Kidney tubule cell (primary cell): ENCODE data around the gene ZNF567.
"Not testable (repeated sequence)": the region's sequence is repeated elsewhere in the genome, so short reads cannot be mapped to it uniquely, and the experiment has no call there.

Source experiments
- DNase-seq: peaks from one replicate; pipeline ENCODE4 v3.0.0-alpha.2; 2018; ENCODE audit warnings: low spot score

Gene ZNF567

DNA sequence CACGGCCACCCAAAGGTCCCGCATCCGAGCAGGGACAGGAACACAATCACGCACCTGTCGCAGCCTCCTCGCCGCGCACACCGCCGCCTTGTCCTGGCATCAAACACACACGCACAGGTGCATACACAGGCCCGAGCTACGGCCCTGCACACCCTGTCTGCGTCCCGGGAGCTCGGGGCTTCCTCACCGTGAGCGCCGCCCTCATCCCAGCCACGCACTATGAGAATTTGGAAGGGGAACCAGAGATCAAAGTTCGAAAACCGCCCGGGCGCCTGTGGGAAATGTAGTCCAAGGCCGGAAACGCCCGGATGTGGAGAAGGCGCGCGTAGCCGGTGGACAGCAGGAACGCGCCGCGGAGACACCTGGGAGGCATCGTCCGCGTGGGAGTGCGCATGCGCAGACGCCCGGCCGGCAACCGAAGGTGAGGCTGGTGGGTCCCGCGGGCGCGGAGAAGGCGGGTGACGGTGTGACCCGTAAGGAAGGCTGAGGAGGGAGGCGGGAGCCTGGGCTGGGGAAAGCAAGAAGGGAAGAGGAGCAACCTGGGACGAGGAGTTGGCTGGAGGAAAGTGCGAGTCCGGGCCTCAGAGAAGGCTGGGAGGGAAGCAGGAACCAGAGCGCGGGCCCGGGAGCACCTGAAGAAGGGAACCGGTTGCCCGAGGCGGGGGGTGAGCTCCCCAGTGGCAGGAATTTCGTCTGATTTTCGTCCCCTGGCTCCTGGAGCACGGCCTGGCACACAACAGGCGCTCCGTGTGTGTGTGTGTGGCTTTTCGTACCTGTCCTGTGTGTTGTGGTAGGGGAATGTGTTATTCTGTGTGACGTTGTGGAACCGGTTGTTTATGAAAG, at the start of gene ZNF567:
TSS of gene ZNF567 (plus strand) at position 399 of the 843 bp plus-strand sequence. CDS start 7,256 bp downstream, outside the sequence.
- peak; percentile 97 for DNase-seq

- peak; percentile 2 for DNase-seq
Observed at GRCh38 chr19:36638862-36639510, 48.4 kb upstream of the ZNF567 start.

DNA sequence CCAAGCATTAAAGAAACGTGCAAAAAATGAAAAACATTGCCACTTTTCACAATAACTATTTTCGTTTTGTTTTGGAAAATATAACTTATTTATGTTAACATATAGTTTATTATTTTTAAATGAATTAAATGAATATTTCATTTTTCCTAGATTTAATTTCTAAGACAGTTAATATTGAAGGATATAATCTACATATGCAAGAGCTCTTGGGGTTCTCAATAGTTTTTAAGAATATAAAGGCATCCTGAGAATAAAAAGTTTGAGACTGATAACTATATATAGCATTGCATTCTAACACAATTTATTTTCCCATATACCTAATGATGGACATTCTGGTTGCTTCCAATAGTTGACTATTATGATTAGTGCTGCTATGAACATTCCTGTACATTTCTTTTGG, 40.7 kb upstream of the ZNF567 start:
- no peak for DNase-seq

DNA sequence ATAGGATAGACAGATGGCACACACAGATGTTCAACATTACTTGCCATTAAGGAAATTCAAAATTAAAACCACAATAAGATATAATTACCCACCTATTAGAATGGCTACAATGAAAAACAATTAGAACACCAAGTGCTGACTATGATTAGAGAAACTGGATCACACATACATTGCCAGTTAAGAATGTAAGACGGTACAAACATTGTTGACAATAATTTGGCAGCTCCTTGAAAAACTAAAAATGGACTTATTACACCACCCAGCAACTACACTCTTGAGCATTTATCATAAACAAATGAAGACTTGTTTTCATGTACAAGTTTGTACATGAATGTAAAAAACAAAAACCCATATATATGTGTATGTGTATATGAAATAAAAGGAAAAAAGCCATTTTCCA, 34.5 kb upstream of the ZNF567 start:
- DNase-seq = no peak

GRCh38 chr19:36665832-36666231, 21.6 kb upstream of the ZNF567 start:
- no peak for DNase-seq

DNA sequence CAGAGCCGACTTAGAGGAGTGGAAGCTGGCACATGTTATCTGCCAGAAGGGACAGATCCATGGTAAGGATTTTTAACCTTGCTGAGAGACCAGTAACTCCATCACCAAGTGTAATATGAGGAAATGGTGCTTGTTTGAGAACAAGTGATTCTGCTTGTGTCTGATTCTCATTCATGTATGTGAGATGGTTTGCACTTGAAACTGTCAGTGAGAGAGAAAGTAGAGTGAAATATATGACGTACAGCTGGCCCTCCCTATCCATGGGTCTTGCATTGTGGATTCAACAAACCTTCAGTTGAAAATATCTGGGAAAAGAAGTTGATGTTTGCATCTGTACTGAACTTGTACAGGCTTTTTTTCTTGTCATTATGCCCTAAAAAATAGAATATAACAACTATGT, 18.8 kb upstream of the ZNF567 start:
- DNase-seq = no peak

- no peak for DNase-seq
Observed at GRCh38 chr19:36672368-36672767, 15.0 kb upstream of the ZNF567 start.

DNA sequence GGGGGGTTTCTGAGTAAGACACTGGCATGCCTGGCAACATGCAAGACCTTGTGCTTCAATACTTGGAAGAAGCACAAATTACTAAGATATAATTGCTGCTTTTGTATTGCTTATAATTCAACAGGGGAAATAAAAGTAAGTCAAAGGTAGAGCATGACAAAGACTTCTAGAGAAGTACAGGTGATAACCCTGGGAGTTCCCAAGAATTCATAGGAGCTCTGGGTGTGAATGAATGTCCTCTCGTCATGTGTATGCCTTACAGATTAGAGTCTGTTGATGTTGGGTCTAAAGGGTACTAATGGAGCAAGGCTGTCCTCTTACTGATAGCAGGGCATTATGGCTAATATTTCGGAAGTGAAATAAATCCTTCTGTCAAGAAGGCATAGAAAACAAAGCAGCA, 13.2 kb upstream of the ZNF567 start:
- no peak for DNase-seq

DNA sequence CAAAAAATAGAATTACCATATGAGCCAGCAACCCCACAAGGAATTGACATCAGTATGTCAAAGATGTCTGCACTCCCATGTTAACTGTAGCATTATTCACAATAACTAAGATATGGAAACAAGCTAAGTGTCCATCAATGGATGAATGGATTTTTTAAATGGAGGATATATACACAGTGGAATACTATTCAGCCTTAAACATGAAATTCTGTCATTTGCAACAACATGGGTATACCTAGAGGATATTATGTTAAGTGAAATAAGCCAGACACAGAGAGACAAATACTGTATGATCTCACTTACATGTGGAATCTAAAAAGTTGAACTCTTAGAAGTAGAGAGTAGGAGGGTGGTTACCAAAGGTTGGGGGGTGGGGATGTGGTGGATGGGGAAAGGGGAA, 8.0 kb upstream of the ZNF567 start:
- no peak for DNase-seq

- no peak for DNase-seq
Observed at GRCh38 chr19:36685835-36686234, 1.6 kb upstream of the ZNF567 start.

GRCh38 chr19:36686365-36687213, 823 bp upstream of the ZNF567 start:
- peak; percentile 2 for DNase-seq

- no peak for DNase-seq
Observed at GRCh38 chr19:36688058-36688457, 646 bp downstream of the ZNF567 start.

DNA sequence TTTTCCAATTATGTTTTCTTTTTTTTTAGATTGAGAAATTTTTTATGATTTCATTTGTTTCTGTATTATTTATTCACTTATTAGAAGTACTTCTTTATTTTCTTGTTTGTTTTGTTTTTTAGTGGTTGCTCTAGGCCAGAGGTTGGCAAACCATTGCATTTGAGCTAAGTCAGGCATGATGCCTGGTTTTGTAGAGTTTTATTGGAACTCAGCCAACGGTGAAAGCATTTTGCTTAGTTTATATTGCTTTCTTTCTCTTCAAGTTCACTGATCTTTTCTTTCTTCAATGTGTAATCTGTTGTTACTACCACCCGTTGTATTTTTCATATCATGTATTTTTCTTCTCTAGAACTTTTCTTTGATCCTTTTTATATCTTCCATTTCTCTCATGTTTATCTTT, 19.7 kb downstream of the ZNF567 start:
- no peak for DNase-seq

- DNase-seq = no peak
Observed at GRCh38 chr19:36709423-36709822, 22.0 kb downstream of the ZNF567 start.

DNA sequence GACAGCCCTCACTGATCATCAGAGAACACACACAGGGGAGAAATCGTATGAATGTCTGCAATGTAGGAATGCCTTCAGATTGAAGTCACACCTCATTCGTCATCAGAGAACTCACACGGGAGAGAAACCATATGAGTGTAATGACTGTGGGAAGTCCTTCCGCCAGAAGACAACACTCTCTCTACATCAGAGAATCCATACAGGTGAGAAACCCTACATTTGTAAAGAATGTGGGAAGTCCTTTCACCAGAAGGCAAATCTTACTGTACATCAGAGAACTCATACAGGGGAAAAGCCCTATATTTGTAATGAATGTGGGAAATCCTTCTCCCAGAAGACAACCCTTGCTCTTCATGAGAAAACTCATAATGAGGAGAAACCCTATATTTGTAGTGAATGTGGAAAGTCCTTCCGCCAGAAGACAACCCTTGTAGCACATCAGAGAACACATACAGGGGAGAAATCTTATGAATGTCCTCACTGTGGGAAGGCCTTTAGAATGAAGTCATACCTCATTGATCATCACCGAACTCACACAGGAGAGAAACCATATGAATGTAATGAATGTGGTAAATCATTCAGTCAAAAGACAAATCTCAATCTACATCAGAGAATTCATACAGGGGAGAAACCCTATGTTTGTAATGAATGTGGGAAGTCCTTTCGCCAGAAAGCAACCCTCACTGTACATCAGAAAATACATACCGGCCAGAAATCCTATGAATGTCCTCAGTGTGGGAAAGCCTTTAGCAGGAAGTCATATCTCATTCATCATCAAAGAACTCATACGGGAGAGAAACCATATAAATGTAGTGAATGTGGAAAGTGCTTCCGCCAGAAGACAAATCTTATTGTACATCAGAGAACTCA, 32.5 kb downstream of the ZNF567 start:
- no peak for DNase-seq

DNA sequence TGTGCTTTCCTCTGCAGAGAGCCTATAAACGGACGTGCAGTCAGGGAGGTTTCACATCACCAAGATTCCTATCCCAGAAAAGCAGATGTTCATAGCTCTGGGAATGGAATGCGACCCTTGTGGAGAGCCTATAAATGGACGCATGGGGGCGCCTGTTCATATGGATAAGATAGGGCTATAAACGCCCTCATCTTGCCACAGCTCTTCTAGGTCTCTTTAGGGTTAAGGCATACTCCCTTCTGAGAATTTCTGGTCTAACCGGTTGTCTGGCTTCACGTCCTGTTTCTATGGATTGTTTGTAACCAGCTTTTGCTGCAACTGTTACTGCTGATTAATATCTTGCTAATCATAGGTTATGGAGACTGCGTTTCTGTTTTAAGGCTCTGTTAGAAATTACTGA, 48.8 kb downstream of the ZNF567 start:
- not testable (repeated sequence) for DNase-seq

DNA sequence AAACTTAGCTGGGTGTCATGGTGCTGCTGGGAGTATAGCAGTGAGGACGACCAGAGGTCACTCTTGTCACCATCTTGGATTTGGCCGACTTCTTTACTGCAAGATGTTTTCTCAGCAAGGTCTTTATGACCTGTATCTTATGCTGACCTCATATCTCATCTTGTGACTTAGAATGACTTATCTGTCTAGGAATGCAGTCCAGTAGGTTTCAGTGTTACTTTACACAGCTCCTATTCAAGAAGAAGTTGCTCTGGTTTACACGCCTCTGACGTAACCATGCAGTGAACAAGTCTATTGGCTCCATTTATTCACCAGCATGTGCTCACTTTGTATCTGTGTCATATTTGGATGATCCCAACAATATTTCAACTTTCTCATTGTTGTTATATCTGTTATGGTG, 58.5 kb downstream of the ZNF567 start:
- peak; percentile 30 for DNase-seq

DNA sequence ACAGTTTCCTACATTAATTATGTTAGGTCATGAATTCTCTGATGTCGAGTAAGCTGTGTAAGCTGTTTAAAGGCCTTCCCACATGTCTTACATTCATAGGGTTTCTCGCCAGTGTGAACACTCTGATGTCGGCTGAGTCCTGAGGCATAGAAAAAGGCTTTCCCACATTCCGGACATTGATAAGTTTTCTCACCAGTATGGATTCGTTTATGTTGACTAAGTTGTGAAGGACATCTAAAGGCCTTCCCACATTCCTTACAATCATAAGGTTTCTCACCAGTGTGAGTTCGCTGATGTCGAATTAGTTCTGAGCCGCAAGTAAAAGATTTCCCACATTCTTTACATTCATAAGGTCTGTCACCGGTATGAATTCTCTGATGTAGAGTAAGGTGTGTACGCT, 60.3 kb downstream of the ZNF567 start:
- DNase-seq = no peak

GRCh38 chr19:36748431-36749275, 61.2 kb downstream of the ZNF567 start:
- no peak for DNase-seq

DNA sequence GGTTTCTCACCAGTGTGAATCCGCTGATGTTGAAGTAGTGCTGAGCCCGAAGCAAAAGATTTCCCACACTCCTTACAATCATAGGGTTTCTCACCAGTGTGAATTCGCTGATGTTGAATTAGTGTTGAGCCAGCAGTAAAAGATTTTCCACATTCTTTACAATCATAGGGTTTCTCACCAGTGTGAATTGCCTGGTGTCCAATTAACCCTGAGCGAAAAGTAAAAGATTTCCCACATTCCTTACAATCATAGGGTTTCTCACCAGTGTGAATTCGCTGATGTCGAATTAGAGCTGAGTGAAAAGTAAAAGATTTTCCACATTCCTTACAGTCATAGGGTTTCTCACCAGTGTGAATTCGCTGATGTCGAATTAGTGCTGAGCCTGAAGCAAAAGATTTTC, 62.2 kb downstream of the ZNF567 start:
- DNase-seq = not testable (repeated sequence)
